Endothelial cell of umbilical vein (primary cell): ENCODE results near the gene CROCC.
A peak's percentile ranks its signal among the peaks of the same experiment; 100 is the strongest.

Experiments used
- EZH2 ChIP-seq: IDR thresholded peaks from 2 replicates; pipeline ENCODE4 v1.6.1; 2012; ENCODE audit warnings: borderline replicate concordance, low read depth, mild to moderate bottlenecking, moderate library complexity, low read length, inconsistent platforms; ENCODE audit not compliant: severe bottlenecking
- TF ChIP-seq, protein P1 (sequence below), 2 donors: IDR thresholded peaks; 1 replicate in 1 of 2; 2 replicates in 1 of 2; pipeline ENCODE4 v1.5.1; 2011; ENCODE audit warnings: low read length in 2 of 2, mild to moderate bottlenecking in 2 of 2, moderate library complexity in 2 of 2, control low read depth in 1 of 2, inconsistent platforms in 1 of 2, low read depth in 1 of 2; ENCODE audit not compliant: insufficient read depth in 1 of 2; ENCODE audit errors: extremely low read depth in 1 of 2

DNA sequence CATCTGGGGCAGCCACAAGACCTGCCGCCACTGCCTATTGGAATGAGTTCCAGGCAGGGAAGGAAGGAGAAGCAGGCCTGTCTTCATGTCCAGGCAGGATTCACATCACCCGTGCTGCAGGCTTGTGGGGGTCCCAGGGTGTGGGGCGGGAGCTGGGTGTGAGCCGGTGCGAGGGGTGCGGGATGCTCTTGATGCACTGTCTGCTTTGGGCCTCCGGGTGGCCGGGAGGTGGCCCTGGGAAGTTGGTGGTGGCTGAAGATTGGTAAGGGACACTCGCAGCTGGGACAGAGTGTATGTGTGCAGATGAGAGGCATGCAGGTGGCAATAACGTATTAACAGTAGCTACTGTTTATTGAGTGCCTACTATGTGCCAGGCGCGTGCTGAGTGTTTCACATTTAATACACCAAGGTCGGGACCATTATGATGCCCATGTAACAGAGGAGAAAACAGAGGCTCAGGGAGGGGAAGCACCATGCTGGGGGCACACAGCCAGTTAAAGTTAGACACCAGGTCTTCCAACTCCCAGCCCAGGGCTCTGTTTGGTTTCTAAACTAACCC lies 3.3 kb downstream of the CROCC start:
- TF ChIP-seq, protein P1, sequence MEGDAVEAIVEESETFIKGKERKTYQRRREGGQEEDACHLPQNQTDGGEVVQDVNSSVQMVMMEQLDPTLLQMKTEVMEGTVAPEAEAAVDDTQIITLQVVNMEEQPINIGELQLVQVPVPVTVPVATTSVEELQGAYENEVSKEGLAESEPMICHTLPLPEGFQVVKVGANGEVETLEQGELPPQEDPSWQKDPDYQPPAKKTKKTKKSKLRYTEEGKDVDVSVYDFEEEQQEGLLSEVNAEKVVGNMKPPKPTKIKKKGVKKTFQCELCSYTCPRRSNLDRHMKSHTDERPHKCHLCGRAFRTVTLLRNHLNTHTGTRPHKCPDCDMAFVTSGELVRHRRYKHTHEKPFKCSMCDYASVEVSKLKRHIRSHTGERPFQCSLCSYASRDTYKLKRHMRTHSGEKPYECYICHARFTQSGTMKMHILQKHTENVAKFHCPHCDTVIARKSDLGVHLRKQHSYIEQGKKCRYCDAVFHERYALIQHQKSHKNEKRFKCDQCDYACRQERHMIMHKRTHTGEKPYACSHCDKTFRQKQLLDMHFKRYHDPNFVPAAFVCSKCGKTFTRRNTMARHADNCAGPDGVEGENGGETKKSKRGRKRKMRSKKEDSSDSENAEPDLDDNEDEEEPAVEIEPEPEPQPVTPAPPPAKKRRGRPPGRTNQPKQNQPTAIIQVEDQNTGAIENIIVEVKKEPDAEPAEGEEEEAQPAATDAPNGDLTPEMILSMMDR (IDR thresholded peaks at IDR 0.05; ENCODE audit: extremely low read depth in 1 of 2, insufficient read depth in 1 of 2, low read depth in 1 of 2, low read length in 2 of 2) = peak in 1 of 2 donors; percentile 23
- no peak for TF ChIP-seq EZH2
